ENCODE measurements around the gene AGAP4.
"Not testable (repeated sequence)": the region's sequence is repeated elsewhere in the genome, so short reads cannot be mapped to it uniquely, and the experiment has no call there.

The AGAP4 gene

DNA sequence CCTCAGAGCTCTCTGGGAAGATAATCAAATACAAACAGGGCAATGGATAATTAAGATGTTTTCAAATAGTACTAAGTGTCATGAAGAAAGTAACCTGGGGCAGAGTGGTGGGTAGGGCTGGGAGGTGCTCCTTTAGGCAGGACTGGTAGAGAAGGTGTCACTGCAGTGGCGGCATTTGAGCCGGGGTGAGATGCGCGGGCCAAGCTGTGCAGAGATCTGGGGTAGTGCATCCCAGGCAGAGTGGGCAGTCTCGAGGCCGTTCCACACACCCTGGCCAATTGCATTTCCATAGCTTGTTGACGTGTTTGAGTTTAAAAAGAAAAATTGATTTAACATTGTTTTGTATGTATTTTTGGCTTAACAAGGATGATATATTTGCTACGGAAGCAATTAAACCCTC lies 57.3 kb downstream of the AGAP4 start:
- not testable (repeated sequence) for DNase-seq

DNA sequence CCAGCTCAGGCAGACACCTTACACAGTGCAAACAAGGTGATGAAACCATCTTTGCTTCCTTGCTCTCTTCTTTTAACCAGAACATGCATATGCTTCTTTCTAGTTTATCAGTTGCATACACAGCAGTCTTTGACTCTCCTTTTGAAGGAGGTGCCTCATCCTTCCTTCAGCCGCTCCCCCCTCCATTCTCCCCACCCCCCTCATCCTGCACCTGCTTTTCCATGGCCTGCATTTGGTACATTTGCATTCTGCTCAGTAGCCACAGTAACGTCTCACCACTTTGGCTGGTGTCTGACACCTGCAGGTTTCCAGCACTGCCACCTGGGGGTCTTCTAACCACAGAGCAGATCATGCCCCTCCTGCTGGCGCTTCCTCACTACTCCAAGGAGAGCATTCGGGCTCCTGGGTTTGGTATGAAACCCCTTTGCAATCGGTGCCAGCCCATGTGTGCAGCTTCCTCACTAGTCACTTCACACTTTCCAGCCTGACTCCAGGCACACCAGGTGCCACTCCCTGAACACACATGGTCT lies 60.0 kb downstream of the AGAP4 start:
- DNase-seq = not testable (repeated sequence)

DNA sequence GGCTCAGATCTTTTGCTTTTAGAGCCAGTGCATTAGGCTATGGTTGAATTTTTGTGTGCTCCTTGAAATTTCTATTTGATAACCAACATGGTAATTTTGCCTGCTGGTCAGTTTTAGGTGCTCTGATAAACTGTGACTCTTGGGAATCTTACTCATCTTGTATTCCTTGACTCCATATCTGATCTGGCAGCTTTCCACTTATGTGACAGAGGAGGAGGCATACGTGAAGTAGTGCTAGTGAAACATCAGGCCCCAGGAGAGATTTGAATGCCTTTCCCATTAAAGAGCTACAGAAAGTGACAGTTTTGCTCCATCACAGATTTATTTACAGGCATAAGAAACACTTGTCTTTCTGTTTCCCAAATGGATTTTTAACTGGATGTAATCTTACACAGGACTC lies 61.1 kb downstream of the AGAP4 start:
- DNase-seq = not testable (repeated sequence)

Measured in activated gamma-delta T cell treated with Interleukin-2 at 50 U/mL for 16 hours (primary cell).